NB4 (cell line): ENCODE measurements around the gene COPE.

Experiments
- POLR2A ChIP-seq: IDR thresholded peaks from 2 replicates; pipeline ENCODE4 v1.6.1; 2011; ENCODE audit warnings: mild to moderate bottlenecking; ENCODE audit not compliant: insufficient read length; ENCODE audit errors: extremely low read depth
- TF ChIP-seq, protein P1 (sequence below): IDR thresholded peaks from one replicate; pipeline ENCODE4 v1.5.1; 2012; ENCODE audit warnings: low read depth, low read length

DNA sequence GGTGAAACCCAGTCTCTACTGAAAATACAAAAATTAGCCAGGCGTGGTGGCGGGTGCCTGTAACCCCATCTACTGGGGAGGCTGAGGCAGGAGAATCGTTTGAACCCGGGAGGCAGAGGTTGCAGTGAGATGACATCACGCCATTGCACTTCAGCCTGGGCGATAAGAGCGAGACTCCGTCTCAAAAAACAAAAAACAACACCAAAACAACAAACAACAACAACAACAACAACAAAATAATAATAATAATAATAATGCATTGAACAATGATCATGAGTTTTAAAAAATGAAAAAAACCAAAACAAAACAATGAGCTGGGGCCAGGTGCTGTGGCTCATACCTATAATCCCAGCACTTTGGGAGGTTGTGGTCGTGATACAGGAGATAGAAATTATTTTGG, 44.9 kb upstream of the COPE start:
- TF ChIP-seq, protein P1, sequence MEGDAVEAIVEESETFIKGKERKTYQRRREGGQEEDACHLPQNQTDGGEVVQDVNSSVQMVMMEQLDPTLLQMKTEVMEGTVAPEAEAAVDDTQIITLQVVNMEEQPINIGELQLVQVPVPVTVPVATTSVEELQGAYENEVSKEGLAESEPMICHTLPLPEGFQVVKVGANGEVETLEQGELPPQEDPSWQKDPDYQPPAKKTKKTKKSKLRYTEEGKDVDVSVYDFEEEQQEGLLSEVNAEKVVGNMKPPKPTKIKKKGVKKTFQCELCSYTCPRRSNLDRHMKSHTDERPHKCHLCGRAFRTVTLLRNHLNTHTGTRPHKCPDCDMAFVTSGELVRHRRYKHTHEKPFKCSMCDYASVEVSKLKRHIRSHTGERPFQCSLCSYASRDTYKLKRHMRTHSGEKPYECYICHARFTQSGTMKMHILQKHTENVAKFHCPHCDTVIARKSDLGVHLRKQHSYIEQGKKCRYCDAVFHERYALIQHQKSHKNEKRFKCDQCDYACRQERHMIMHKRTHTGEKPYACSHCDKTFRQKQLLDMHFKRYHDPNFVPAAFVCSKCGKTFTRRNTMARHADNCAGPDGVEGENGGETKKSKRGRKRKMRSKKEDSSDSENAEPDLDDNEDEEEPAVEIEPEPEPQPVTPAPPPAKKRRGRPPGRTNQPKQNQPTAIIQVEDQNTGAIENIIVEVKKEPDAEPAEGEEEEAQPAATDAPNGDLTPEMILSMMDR = no peak
- no peak for TF ChIP-seq POLR2A
